Activated CD4-positive, alpha-beta T cell treated with anti-CD3 and anti-CD28 coated beads for 1 hour (primary cell): ENCODE measurements around the gene LIX1L.
A peak's percentile ranks its signal among the peaks of the same experiment; 100 is the strongest.

Source experiments
- DNase-seq: peaks from one replicate; pipeline ENCODE4 v3.0.0-alpha.2; 2020

The LIX1L gene

DNA sequence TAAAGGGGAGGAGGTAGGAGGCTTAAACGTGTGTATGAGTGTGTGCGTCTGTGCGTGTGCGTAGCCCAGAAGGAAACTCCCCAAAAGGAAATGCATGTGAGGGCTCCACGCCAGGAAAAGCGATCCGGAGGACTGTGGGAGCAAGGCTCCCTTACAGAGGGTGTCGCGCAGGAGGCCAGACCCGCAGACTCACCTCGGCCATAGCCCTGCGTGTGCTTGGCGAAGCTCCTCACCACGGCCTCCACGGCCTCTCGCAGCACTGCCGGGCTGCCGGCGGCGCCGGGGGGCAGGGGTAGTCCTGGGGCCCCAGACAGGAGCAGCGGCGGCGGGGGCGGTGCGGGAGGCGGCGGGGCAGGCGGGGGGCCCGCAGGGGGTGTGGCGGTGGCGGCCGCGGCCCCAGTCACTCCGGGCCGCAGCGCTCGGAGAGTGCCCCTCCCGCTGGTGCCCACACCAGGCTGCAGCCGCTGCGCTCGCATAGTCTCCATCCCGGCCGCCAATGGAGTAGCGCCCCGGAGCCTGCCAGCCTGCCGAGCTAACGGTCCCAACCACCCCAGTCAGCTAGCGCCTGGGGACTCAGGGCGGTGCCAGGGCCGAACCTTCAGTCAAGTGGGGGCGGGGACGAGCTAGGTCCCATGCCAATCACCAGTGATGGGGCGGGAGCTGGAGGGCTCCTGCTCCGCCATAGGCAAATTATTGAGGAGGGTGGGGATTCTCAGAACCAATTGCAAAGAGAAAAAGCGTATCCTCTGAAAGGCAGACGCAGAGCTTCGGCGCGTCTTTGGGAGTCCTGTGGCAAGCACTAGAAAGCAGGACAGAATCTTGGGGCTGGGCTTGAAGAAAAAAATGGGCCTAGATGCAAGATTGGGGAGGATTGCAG, at the start of gene LIX1L:
LIX1L (minus strand) TSS at position 575 of the 877 bp plus-strand sequence; CDS start at position 485, 90 bp downstream.
- peak; percentile 90 for DNase-seq

DNA sequence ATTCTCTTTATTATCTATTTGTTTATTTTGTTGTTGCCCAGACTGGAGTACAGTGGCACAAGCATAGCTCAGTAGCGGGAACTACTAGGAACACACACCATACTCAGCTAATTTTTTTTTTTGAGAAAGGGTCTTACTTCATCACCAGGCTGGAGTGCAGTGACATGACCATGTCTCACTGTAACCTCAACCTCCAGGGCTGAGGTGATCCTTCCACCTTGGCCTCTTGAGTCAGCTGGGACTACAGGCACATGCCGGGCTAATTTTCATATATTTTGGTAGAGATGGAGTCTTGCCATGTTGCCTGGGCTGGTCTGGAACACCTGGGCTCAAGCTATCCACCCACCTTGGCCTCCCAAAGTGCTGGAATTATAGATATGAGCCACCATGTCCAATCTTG, 43.9 kb upstream of the LIX1L start:
- DNase-seq, result no peak

DNA sequence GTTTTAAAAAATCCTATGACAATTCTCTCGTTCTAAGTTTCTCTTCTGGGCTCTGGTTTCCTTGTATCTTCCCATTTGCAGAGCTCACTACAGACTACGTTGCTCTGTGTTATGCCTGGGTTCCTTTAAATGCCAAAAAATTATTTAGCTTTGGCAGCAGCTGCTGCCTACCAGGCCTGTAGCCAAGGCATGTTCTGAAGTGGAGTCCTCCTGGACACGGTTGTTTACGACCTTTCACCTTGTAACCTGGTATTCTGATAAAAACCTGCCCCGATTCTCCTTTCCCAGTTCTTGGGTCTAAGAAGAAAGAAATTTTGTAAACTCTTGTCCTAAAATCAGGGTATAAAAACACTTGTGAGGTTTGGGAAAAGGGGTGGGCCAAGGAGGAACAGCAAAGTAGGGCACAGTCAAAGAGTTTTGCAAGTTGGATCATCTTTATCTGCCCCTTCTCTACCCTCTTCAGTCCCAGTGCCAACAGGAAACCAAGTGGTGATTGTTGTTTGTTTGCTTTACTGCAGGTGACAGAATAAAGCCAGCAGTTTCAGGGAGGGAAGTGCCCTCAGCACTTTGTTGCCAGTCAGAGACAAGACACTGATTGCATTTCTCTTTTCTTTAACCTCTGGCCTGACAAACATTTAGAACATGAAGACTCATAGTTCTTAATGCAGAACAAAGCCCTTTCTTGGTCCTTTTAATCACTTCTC, 41.7 kb upstream of the LIX1L start:
- no peak for DNase-seq

DNA sequence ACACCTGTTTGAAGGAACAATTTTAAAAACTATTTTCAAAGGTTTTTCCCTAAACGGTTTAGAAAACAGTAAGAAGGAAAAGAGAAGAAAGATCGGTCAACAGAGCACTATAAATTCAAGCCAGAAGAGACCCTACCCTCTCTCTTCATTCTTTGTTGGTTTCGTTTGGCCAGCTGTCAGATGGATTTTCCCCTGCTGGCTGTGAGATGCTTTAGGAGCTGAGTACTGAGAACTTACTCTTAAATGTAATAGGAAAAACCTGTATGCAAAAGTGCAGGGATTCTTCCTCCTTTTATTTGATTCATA, 39.9 kb upstream of the LIX1L start:
- DNase-seq, result no peak

DNA sequence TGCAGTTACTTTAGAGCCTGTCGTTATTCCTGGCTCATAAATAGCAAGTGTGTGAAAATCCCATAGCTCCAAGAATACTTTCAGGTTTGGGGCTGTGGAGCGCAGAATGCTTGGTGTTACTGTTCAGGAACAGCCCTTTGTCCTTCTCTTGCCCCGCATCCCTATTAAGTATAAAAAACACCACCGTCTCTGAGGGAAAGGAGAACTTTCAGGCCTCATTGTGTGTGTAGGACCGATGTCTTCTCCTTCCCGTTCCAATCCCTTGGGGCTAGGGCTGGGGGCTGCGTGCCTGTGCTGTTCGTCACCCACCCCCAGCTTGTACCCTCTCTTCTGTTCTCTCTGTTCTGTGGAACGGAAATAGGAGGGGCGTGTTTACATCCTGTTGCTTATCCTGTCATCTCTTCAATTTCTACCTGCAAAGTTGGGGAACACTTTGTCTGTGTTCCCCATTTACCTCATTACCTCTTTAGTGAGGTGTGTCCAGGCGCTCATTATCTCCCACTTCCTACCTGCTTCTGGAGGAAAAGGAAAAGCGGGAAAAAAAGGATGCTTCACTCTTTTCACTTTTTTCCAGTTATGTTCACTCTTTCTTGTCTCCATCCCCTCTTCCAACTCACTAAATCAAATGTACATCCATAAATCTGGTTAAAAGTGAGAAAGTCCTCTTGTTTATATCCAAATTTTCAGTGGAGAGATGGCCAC, 39.4 kb upstream of the LIX1L start:
- DNase-seq, result no peak

DNA sequence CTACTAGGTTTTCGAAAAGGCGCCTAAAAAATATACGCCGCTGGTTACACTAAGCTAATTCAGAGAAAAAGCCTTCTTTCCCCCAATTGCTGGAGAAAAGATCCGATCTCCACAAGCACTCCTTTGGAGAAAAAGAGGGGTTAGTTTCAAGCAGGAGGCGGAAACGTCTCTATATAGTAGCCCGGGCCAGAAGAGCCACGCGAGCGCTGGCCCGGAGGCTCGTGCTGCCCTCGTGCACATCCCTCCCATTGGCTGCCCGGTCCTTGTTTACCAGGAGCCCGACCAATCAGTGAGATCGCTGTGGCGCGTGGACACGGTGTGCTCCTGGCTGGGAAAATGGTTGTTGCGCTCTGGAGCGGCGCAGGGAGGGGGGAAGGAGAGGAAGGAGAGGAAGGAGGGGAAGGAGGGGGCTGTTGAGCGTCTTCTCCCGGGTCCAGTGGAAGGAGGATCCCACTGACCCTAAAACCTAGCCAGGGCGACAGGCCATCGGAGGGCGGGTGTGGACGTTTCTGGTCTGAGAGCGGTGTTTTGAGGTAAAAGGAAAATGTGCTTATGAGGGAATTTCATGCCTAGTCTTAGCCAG, 38.7 kb upstream of the LIX1L start, which contains the start of gene TXNIP:
TXNIP (minus strand) TSS at position 147 of the 583 bp plus-strand sequence. CDS start 313 bp downstream, outside the sequence.
- DNase-seq, result peak; percentile 80

DNA sequence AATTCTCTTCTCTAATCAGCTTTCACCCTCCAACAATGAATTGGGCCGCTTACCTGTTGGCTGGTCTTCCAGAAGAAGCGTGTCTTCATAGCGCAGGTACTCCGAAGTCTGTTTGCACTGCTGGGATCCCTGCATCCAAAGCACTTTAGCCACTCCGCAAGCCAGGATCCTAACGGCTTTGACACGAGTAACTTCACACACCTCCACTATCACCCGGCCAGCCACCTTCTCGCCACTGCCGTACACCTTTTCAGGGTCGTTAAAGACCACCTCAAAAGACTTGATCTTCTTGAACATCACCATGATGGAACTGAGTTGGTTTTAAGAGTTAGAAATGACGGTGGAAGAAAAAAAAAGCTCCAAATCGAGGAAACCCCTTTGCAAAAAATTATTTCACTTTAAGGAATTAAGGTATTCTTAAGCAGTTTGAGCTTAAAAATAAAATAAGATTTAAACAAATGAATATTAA, 38.2 kb upstream of the LIX1L start:
- no peak for DNase-seq

DNA sequence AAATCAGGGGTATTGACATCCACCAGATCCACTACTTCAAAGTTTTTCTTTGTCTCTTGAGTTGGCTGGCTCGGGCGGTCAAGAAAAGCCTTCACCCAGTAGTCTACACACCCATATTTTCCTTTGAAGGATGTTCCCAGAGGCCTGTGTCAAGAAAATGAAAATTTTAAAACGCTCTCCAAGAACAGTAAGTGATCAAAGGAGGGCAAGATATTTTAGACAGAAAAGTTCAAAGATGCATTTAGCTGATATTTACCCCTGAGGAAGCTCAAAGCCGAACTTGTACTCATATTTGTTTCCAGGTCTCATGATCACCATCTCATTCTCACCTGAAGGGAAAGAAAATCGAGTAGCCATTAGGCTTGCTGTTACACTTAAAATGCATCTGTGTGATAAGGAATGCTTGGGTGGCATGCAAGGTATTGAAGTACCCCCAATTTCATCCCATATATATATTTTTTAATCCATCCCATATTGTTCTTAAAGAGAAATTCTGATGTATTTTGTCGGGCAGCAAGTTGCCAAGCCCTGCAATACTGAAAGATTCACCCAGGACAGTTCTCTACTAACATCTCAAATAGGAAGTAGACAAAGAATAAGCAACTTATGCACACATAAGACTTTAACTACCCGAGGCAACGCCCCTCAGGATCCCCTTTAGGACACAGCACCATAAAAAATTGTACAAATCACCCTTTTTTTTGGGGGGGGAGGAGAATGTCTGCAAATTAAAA, 37.5 kb upstream of the LIX1L start:
- DNase-seq, result no peak

DNA sequence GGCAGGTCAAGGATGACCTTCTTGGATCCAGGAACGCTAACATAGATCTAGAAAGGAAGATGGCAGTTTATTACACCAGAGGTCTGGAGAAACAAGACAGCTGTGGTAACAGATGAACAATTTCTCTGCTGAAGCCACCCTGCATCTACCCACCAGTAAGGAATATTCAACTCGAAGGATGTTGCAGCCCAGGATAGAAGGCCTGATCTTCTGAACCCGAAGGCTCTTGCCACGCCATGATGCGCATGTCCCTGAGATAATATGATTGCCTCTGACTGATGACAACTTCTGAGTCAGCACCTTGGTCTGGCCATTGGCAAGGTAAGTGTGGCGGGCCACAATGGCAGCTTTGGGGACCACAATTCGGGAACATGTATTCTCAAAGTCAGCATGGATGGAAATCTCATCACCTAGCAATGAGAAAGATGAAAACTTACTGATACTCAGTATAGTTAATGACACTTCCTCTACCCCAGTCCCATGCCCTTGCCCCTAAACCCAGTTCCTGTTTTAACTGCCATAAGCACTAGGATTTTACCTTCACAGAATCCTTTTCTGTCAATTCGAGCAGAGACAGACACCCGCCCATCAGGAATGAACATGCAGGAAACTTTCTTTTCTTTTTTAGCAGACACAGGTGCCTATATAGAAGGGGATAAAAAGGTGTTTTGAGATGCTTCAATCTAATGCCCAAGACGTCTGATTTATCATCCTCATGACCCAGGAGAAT, 36.7 kb upstream of the LIX1L start:
- no peak for DNase-seq

DNA sequence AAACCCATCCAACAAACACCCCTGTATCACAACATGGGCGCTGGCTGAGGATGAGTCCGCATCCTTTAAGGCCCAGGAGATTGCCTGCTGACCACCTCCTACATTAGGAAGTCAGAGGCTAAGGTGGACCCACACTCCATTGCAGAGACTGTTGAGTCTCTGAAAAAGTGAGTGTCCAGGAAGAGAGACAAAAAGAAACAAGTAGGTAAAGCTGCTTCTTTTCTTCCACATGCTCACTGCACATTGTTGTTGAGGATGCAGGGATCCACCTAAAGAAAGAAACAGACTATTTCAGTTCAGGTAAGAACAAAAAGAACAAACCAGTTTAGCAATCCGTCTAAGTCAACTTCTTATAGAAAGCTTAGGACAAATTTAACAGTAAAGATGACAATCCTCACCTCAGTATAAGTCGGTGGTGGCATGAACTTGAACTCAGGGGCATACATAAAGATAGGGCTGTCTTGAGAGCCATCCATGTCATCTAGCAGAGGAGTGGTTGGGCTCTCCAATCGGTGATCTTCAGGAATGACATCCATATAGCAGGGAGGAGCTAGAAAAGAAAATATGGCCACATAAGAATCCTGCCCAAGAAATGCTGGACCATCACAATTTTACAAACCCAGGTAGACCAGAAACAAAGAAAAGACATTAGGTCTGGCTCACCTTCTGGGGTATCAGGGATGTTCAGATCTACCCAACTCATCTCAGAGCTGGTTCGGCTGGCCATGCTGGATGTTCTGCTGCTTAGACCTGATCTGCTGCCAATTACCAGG, 36.0 kb upstream of the LIX1L start:
- no peak for DNase-seq

DNA sequence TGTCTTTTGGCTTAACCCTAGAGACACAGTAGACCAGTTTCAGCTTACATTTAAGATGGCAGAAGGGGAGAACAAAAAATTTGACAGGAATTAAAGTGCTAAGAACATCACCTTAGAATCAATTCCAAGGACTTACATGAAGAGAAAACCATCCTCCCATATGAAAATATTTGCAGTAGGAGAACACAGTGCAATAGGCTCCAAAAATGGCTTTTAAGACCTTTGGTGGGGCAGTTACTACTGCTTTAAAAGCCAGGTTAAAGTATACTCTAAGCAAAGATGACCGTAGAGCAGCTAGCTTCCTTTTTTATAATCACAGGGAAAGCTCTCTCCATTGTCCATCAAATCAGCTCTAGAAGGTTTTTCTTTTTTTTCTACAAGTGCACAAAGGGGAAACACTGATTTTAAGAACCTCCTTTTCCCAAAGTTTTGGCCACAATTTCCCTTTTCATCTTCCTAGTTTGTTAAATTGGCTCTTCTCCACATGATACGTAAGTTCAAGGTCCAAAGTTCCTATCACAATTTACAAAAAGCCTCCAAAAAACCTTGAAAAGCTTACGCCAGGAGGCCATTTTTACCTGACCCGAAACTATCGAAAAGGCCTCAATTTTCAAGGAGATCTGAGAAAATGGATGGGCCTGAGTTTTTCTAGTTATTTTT, 35.3 kb upstream of the LIX1L start:
- DNase-seq, result no peak

DNA sequence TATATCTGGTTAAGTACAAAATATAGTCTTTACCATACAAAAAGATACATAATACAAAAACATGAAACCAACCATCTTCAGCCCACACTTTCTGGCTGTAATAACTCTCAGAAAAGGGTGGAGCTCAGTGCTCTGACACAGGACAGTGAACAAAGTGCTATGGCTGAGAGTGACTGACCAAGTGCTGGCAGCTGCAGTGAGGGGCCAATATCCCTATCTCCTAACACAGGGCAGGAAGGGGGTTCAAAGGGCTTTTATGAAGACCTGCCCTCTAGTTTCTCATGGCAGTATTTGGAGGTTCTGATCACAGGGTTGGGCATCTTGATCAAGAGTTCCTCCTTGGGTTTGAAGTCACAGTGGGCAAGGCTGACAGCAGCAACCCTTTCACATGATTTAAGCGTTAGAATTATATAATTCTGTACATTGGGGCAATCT, 34.7 kb upstream of the LIX1L start:
- DNase-seq, result no peak

DNA sequence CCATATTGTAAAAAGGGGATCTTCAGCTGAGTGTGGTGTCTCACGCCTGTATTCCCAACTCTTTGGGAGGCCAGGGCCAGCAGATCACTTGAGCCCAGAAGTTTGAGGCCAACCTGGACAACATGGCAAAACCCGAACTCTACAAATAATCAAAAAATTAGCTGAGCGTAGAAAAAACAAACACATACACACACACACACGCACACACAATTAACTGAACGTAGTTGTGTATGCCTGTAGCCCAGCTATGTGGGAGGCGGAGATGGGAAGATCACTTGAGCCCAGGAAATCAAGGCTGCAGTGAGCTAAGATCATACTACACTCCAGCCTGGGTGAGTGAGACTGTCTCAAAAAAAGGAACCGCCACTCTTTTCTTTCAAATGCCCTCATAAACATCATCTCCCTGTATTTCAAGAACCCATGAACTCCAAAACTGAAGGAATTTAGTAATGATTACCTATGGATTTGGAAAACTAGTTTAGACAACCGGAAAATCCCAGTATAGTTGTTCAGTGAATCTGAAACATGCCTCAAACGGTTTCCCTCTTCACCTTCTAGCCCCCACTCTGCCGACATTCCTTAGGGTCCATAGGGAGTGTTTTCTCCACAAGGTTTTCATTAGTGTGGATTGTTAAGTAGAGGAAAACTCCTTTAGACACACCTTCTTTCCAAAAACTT, 34.1 kb upstream of the LIX1L start:
- DNase-seq, result no peak

DNA sequence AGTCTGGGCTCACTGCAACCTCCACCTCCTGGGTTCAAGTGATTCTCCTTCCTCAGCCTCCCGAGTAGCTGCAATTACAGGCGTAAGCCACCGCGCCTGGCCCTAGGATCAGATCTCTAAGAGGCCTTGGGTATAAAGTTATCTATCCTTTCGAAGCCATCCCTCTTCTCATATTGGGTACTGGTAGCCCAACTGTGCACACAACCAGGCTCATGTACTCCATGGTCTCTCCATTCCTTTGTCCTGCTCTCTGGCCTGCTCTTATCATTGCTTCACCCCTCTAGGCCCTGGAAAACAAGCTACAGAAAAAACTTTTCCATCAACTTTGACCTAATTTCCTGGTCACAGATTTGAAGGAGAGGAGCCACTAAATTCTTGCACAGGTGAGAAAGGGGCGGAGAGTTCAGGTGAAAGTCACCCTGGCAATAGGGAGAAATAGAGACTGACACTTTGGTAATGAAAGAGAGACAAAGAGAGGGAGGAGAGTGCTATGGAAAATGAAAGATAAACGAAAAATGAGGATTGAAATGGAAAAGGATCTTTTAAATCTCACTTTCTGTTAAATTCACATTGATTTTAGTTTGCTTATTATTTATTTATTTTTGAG, 32.5 kb upstream of the LIX1L start:
- DNase-seq, result no peak

DNA sequence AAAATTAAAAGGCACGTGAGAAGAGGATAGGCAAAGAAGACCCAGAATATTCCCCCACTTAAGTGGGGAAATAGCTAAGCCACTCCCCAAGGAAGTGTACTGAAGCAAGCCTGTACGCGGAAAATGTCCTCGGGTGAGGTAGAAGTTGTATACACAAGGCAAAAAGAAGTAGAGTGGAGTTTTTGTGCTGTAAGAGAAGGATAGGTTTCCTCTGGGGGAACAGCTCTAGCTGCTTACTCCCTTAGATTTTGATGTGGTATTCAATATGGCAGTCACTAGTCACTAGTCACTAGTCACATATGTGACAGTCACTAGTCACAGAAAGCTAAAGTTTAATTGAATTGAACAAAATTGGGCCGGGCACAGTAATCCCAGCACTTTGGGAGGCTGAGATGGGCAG, 31.0 kb upstream of the LIX1L start:
- no peak for DNase-seq

DNA sequence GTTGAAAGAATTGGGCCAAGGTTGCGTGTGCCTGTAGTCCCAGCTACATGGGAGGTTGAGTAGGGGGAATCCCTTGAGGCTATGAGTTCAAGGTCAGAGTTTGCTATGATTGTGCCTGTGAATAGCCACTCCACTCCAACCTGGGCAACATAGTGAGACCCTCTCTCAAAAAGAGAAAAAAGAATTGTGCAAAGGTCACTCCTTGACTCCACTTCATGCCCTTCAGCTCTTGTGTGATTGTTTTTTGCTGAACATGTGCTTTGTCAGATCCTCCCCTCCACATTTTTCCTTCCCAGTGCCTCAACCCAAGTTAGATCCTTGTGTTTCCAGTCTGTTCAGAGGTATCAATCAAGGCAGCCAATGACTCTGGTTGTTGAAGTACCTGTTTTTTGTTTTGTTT, 30.1 kb upstream of the LIX1L start:
- DNase-seq, result no peak

DNA sequence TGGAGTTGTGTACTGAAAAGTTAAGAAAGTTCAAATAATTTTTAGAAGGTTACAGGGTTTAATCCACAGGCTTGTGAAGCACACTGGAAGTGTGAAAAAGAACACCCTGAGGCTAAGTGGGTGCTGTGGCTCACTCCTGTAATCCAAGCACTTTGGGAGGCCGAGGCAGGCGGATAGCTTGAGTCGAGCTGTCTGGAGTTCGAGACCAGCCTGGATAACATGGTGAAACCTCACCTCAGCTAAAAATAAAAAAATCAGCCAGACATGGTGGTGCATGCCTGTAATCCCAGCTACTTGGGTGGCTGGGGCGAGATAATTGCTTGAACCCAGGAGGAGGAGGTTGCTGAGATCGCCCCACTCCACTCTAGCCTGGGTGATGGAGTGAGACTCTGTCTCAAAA, 28.7 kb upstream of the LIX1L start:
- DNase-seq, result no peak

DNA sequence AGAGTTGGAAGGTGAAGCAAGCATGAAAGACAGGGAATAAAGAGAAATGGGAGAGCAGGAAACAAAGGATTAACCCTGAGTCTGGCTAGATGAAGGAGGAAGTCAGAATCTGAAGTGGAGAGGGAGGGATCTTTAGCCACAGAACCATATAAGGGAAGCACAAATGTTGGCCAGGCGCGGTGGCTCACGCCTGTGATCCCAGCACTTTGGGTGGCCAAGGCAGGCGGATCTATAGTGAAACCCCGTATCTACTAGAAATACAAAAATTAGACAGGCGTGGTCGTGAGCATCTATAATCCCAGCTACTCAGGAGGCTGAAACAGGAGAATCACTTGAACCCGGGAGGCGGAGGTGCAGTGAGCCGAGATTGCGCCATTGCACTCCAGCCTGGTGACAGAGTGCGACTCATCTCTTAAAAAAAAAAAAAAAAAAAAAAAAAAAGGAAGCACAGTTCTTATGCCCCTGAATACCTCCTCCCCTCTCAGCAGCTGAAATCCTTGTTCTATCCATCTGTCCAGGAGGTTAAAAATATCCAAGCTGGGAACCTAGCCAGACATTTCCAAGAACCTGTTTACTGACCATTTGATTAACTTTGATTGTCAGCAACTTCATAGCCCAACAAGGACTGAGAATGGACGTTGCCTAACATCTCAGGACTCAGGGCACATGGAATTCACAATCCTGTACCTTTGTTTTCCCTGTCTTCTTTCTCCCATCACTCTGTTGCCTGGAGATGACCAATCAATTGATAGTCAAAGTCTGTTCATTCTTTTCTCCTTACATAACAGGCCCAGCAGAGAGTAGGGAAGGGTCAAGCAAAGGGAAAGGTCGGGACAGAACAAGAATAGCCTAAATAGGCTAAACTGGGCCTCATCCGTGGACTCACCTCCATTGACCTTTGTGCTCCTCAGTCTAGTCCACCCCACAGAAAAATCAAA, 28.0 kb upstream of the LIX1L start:
- no peak for DNase-seq
